ENCODE results near the gene RCAN1. TPM values are rescaled to one million over a fixed set of nuclear protein-coding genes. Genes with fewer than 3 reads are reported as not detected.

Gene RCAN1
- polyA plus RNA-seq, 1 donor (not counting 4 experiments of a cell fraction or from before 2014, with no cell fraction given) = 21.3 TPM

- no peaks in the 10 kb centered on the region for H3K27me3 ChIP-seq (ENCODE audit: control insufficient read depth, extremely low read depth, insufficient read depth, low read length)
- H3K79me2 ChIP-seq (ENCODE audit: control insufficient read depth, insufficient read depth, low read length) = no peaks in the 10 kb centered on the region
- no peak overlapping the region for H3K27ac ChIP-seq (ENCODE audit: control insufficient read depth, insufficient read depth, low read length)
- no peak for FAIRE-seq
- TF ChIP-seq EZH2 (IDR thresholded peaks at IDR 0.05; ENCODE audit: low read length) (no peak), CTCF (optimal IDR thresholded peaks at IDR 0.05 in 1 of 3, IDR thresholded peaks at IDR 0.05 in 1 of 3, conservative IDR thresholded peaks at IDR 0.05 in 1 of 3; ENCODE audit: extremely low read depth in 1 of 3, insufficient read depth in 2 of 3, low read length in 3 of 3) (no peak)
- H4K20me1 ChIP-seq (ENCODE audit: control insufficient read depth, extremely low read depth, insufficient read depth, low read length) = no peaks in the 10 kb centered on the region
- no peak overlapping the region for H3K4me3 ChIP-seq (ENCODE audit: control insufficient read depth in 2 of 3, extremely low read depth in 1 of 3, insufficient read depth in 2 of 3, low read depth in 1 of 3, low read length in 3 of 3)
- dilution Hi-C loops (cut with MboI; ENCODE audit: extremely low pct_ligation_motif_present, low sequenced_read_pairs) = no loop called here
- no peak overlapping the region for H3K9ac ChIP-seq (ENCODE audit: control insufficient read depth, extremely low read depth, insufficient read depth, low read length)
- DNase-seq (ENCODE audit: low read depth, low spot score) = no peak
- H3K9me1 ChIP-seq (ENCODE audit: control insufficient read depth, extremely low read depth, insufficient read depth, low read length) = no peaks in the 10 kb centered on the region
- peaks cover 10% of the 10 kb centered on the region for H3K4me1 ChIP-seq (ENCODE audit: control insufficient read depth, extremely low read depth, insufficient read depth, low read length)
- H3K9me3 ChIP-seq (ENCODE audit: control insufficient read depth, low read depth, low read length) = no peaks in the 10 kb centered on the region
- no peaks in the 10 kb centered on the region for H3K36me3 ChIP-seq (ENCODE audit: control insufficient read depth in 2 of 2, extremely low read depth in 1 of 2, insufficient read depth in 2 of 2, low read length in 2 of 2)
- H3K4me2 ChIP-seq (ENCODE audit: control insufficient read depth, extremely low read depth, insufficient read depth, low read depth, low read length) = no peak overlapping the region
- H2AFZ ChIP-seq (ENCODE audit: control insufficient read depth, low read length) = no peak overlapping the region
Measured at GRCh38 chr21:34546542-34546941, 68.4 kb downstream of the RCAN1 start.

GRCh38 chr21:34545079-34545884, 69.6 kb downstream of the RCAN1 start:
- dilution Hi-C loops (cut with MboI; ENCODE audit: extremely low pct_ligation_motif_present, low sequenced_read_pairs) = no loop called here
- Histone ChIP-seq H3K79me2 (ENCODE audit: control insufficient read depth, insufficient read depth, low read length) (no peaks in the 10 kb centered on the region), H3K36me3 (ENCODE audit: control insufficient read depth in 2 of 2, extremely low read depth in 1 of 2, insufficient read depth in 2 of 2, low read length in 2 of 2) (no peaks in the 10 kb centered on the region), H4K20me1 (ENCODE audit: control insufficient read depth, extremely low read depth, insufficient read depth, low read length) (no peaks in the 10 kb centered on the region), H3K9me3 (ENCODE audit: control insufficient read depth, low read depth, low read length) (no peaks in the 10 kb centered on the region), H3K4me1 (ENCODE audit: control insufficient read depth, extremely low read depth, insufficient read depth, low read length) (peaks cover 10% of the 10 kb centered on the region), H3K9me1 (ENCODE audit: control insufficient read depth, extremely low read depth, insufficient read depth, low read length) (no peaks in the 10 kb centered on the region), H3K27ac (ENCODE audit: control insufficient read depth, insufficient read depth, low read length) (no peak overlapping the region), H3K27me3 (ENCODE audit: control insufficient read depth, extremely low read depth, insufficient read depth, low read length) (no peaks in the 10 kb centered on the region), H3K4me2 (ENCODE audit: control insufficient read depth, extremely low read depth, insufficient read depth, low read depth, low read length) (no peak overlapping the region), H3K9ac (ENCODE audit: control insufficient read depth, extremely low read depth, insufficient read depth, low read length) (no peak overlapping the region), H2AFZ (ENCODE audit: control insufficient read depth, low read length) (no peak overlapping the region), H3K4me3 (ENCODE audit: control insufficient read depth in 2 of 3, extremely low read depth in 1 of 3, insufficient read depth in 2 of 3, low read depth in 1 of 3, low read length in 3 of 3) (no peak overlapping the region)
- TF ChIP-seq EZH2 (IDR thresholded peaks at IDR 0.05; ENCODE audit: low read length) (no peak), CTCF (optimal IDR thresholded peaks at IDR 0.05 in 1 of 3, IDR thresholded peaks at IDR 0.05 in 1 of 3, conservative IDR thresholded peaks at IDR 0.05 in 1 of 3; ENCODE audit: extremely low read depth in 1 of 3, insufficient read depth in 2 of 3, low read length in 3 of 3) (no peak)
- DNase-seq (ENCODE audit: low read depth, low spot score) (no peak), FAIRE-seq (no peak)
